Epithelial cell of proximal tubule (primary cell): ENCODE data around the gene CDH4. TPM values are rescaled to one million over a fixed set of nuclear protein-coding genes. Genes with fewer than 3 reads are reported as not detected.

Experiments
- DNase-seq: peaks from one replicate; pipeline ENCODE4 v3.0.0-alpha.2; 2011; ENCODE audit warnings: low read depth
- H3K4me3 ChIP-seq: 2 replicates; pipeline ENCODE4 v1.5.1; 2011; ENCODE audit warnings: low read depth, mild to moderate bottlenecking, low read length
- CTCF ChIP-seq: conservative IDR thresholded peaks from 2 replicates; pipeline ENCODE4 v1.5.1; 2012; ENCODE audit warnings: low read depth, mild to moderate bottlenecking, low read length
- total RNA-seq: library from RNA; depleted of rRNA; stranded (reverse); fragments of >200 nt; gene quantifications from 2 replicates; pipeline ENCODE4 v1.2.3, GENCODE V29; 2015

The CDH4 gene
- total RNA-seq, 1 donor from 2014 or later: 17.1 TPM

DNA sequence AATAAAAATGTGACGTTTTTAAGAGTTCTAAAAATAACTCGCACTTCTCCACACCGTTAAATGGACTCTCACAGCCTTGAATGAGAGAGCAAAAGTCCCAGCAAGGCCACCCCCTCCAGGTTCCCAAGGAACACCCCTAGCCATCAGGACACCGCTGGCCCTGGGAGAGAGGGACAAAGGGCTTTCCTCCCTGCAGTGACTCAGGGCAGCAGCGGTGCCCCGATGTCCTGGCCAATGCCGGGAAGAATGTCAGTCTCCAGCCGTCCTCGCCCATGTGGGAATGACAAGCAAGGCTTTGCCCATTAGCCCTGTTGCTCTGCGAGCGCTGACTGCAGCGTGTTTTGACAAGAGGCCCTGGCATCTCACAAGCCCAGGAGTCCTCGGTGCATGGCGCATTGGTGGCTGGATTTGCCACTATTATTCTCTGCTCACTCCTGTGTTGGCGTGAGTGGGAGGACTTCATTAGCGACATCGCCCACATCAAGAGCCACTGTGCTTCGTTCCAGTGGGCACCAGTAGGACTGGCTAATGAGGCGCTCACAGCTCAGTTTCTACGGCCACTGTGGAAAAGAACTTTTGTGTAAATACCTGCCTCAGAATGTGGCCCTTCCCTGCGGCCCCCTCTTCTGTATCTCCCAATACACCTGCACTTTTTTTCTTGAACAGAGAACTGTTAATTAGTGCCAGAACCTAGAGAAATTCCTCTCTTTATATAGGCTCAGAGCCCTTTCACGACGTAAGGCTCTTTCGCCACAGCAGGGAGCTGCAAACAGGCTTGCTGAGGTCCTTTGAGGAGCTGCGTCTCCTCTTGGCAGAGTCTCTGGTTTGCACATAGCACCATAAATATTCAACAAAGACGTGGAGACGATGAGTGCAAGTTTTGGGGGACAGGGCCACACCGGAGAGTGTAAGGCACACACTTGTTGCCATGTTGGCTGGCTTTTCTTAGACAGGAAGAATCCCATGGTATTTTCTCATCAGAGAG is 477.0 kb downstream of the CDH4 start:
- no peak for TF ChIP-seq CTCF
- no peak for DNase-seq

DNA sequence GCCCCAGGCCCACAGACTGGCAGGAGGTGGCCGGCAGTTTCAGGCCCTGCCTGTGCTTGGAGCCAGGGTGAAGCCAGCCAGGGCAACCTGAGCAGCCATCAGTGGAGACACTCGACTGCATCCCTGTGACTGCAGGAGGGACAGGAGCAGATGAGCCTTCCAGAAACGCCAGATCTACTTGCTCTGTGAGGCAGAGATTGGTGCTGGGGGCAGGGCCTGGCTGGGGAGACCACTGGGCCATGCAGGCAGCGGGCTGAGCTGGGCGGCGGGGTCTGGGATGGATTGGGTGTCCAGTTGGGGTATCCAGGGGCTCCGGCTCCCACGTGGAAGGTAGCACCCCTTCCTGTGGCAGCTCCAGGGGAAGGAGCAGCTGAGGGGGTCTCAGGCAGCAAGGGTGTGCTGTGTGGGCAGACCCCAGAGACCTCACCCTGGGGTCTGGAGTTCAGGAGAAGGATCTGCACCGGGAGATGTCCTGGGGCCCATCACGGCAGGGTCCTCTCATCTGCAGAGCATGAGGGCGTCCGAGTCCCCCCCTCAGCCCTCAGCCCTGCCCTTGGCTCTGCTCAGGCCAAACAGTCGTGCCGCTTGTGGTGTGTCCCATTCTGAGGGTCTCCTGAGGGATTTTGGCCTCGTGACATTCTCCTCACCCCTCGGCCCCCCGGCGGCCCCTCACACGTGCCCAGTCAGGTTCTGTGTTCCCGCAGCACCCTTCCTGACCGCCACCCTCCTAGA is 478.7 kb downstream of the CDH4 start:
- no peak for TF ChIP-seq CTCF
- DNase-seq: no peak
- no peak overlapping the region for H3K4me3 ChIP-seq

More for the DNA sequence above, 477.0 kb downstream of the CDH4 start:
- no peak overlapping the region for H3K4me3 ChIP-seq

- TF ChIP-seq CTCF: no peak
- no peak overlapping the region for H3K4me3 ChIP-seq
- DNase-seq: no peak
Measured at GRCh38 chr20:61731363-61732181, 479.5 kb downstream of the CDH4 start.

GRCh38 chr20:61732511-61733210 is 480.6 kb downstream of the CDH4 start:
- H3K4me3 ChIP-seq: no peak overlapping the region
- no peak for TF ChIP-seq CTCF
- no peak for DNase-seq

- TF ChIP-seq CTCF: no peak
- no peak overlapping the region for H3K4me3 ChIP-seq
Measured at GRCh38 chr20:61733216-61733615, 481.2 kb downstream of the CDH4 start.

More at GRCh38 chr20:61733216-61733615, 481.2 kb downstream of the CDH4 start:
- DNase-seq: no peak
